Omental fat pad (tissue), 4 donors: ENCODE measurements around the gene SH2D4B. TPM values are rescaled to one million over a fixed set of nuclear protein-coding genes. Genes with fewer than 3 reads are reported as not detected.

Experiments used
- ATAC-seq: fragments of 150-250 bp; one replicate; pipeline ENCODE4 v1.9.1; 2016; ENCODE audit warnings: mild to moderate bottlenecking, moderate library complexity; ENCODE audit not compliant: low FRiP score
- DNase-seq: peaks from one replicate; pipeline ENCODE4 v3.0.0-alpha.2; 2019; ENCODE audit warnings: low spot score
- CTCF ChIP-seq, 3 donors: fragments of 450-650 bp; IDR thresholded peaks; one replicate each; pipeline ENCODE4 v1.5.1; 2016 to 2017; ENCODE audit warnings: antibody characterized with exemption in 3 of 3, mild to moderate bottlenecking in 3 of 3, moderate library complexity in 2 of 3
- total RNA-seq, 4 donors: library from RNA; depleted of rRNA; stranded (reverse); fragments of >200 nt; gene quantifications; one replicate each; pipeline ENCODE4 v1.1.0, GENCODE V29; 2016

Gene SH2D4B
- total RNA-seq, 4 donors from 2014 or later = 0.13 TPM; not detected in 3

- no peak for TF ChIP-seq CTCF (IDR thresholded peaks at IDR 0.05)
- DNase-seq = no peak
- ATAC-seq = no peak
Observed at GRCh38 chr10:80646366-80646765, 108.7 kb downstream of the SH2D4B start.

- ATAC-seq (no peak), DNase-seq (no peak)
- TF ChIP-seq CTCF (IDR thresholded peaks at IDR 0.05) = no peak
Observed at GRCh38 chr10:80647173-80647833, 109.6 kb downstream of the SH2D4B start.

- ATAC-seq (no peak), DNase-seq (no peak)
- TF ChIP-seq CTCF (IDR thresholded peaks at IDR 0.05) = no peak
Observed at GRCh38 chr10:80648106-80648505, 110.4 kb downstream of the SH2D4B start.

- DNase-seq = no peak
- no peak for ATAC-seq
- no peak for TF ChIP-seq CTCF (IDR thresholded peaks at IDR 0.05)
Observed at GRCh38 chr10:80649183-80649582, 111.5 kb downstream of the SH2D4B start.

GRCh38 chr10:80655898-80656297 lies 118.2 kb downstream of the SH2D4B start:
- ATAC-seq = no peak
- no peak for DNase-seq
- TF ChIP-seq CTCF (IDR thresholded peaks at IDR 0.05) = no peak

- DNase-seq = no peak
- ATAC-seq = no peak
- TF ChIP-seq CTCF (IDR thresholded peaks at IDR 0.05) = no peak
Observed at GRCh38 chr10:80658068-80658467, 120.4 kb downstream of the SH2D4B start.

GRCh38 chr10:80659289-80659688 lies 121.6 kb downstream of the SH2D4B start:
- TF ChIP-seq CTCF (IDR thresholded peaks at IDR 0.05) = no peak
- DNase-seq = no peak

More at GRCh38 chr10:80659289-80659688, 121.6 kb downstream of the SH2D4B start:
- no peak for ATAC-seq
